GM19372 (cell line): Measurements from ENCODE around the gene TMEM179.
"Not testable (repeated sequence)": the region's sequence is repeated elsewhere in the genome, so short reads cannot be mapped to it uniquely, and the experiment has no call there.

ENCODE experiments used
- ATAC-seq: cut with Tn5 transposase; IDR thresholded peaks from one replicate; pipeline ENCODE4 v1.9.1; 2021; ENCODE audit warnings: mild to moderate bottlenecking, low read depth, moderate library complexity; ENCODE audit not compliant: unreplicated experiment

Gene TMEM179

DNA sequence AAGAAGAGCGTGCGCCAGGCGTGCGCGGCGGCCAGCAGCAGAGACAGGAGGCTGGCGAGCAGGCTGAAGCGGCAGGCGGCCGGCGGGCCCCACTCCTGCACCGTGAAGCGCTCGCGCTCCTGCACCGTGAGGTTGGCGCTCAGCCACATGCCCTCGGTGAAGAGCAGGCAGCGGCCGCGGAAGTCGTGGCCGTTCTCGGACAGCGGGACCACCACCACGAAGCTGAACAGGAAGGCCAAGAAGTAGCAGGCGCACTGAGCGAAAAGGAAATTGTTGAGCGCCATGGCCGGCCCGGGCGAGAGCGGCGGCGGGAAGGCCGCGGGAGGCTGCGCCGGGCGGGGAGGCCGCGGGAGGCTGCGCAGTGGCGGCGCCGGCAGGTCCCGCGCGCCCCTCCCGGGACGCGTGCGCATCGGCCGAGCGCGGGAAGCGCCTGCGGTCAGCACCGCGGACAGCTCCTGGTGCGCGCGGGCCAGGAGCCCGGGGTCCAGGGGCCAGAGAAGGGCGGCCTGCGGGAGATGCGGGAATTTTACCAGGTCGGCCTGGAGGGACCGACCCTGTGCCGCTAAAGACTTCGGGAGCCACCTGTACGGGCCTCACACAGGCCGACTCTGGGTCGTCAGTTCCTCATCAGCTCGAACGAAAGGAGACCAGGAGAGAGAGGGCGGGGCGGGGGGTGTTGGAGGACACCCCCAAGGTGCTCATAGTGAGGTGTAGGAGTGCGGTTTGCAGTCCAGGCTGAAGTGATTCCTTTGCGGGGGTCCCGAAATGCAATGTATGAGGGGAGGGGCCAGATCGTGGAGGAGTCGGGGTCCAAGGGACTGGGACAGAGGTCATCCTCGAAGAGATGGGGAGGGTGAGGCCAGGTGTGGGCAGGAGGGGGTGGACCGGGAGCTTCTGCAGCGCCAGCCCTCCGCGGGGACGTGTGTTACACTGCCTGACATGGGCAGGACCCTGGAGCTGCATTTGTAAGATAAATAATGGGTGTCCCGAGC, at the start of gene TMEM179:
TMEM179 (minus strand) TSS at position 315 of the 992 bp plus-strand sequence; CDS start at position 284, 31 bp downstream.
- ATAC-seq = no peak

DNA sequence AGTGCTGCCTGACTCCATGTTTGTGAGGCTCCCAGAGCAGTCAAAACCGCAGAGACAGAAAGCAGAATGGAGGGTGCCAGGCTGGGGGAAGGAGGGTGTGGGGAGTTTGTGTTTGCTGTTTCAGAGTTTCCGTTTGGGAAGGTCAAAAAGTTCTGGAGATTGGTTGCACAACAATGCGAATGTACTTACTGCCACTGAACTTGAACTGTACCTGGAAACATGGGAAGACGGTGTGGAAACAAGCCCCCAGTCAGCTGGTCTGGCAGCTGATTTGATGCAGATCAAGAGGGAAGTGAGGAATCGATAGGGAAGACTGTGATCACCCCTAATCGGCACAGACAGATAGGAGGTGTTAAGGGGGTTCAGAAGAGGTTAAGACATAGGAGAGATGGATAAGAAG, 49.5 kb upstream of the TMEM179 start:
- no peak for ATAC-seq

DNA sequence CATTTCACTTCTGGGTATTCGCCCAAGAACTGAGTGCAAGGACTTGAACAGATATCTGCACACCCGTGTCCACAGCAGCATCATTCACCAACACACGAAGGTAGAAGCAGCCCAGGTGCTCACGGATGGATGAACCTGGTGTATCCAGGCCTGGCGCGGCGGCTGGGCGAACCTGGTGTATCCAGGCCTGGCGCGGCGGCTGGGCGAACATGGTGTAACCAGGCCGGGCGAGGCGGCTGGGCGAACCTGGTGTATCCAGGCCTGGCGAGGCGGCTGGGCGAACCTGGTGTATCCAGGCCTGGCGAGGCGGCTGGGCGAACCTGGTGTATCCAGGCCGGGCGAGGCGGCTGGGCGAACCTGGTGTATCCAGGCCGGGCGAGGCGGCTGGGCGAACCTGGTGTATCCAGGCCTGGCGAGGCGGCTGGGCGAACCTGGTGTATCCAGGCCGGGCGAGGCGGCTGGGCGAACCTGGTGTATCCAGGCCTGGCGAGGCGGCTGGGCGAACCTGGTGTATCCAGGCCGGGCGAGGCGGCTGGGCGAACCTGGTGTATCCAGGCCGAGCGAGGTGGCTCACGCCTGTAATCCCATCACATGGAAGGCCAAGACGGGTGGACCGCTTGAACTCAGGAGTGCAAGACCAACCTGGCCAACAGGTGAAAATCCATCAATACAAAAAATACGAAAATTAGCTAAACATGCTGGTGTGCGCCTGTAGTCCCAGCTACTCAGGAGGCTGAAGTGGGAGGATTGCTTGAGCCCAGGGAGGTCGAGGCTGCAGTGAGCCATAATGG, 48.8 kb upstream of the TMEM179 start:
- not testable (repeated sequence) for ATAC-seq

DNA sequence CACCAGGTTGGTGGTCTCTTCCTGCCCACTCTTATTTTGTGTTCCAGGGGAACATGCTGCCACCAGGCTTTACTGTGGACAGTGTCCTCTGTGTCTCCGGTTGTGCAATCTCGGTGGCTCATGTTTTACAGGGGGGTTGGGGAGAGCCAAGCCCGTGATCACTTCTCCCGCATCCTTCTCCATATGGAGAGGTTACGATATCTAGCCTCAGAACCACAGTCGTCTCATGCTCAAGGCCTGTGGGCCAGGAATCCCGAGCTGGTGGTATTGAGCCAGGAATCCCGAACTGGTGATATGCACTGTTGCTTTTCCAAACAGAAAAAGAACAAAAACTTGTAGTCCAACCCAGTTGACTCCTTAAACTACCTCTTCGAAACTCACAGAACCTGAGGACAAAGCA, 47.8 kb upstream of the TMEM179 start:
- ATAC-seq = no peak

DNA sequence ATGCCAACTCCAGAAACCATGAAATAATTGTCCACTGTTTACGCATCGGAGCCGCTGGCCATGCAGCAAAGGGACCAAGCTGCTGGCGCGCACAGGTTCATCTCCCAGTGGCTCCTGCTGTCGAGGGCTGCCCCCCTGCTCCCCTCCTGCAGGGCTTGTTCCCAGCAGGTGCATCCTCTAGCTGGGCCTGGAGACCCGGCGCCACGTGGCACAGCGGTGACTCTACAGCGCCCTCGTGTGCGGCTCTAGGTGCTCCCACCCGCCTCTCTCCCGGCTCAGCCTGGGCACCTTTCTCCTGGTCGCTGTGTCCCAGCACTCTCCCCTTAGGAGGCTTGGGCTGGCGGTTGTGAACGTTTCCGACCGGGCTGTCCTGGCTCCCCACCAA, 47.3 kb upstream of the TMEM179 start:
- no peak for ATAC-seq

DNA sequence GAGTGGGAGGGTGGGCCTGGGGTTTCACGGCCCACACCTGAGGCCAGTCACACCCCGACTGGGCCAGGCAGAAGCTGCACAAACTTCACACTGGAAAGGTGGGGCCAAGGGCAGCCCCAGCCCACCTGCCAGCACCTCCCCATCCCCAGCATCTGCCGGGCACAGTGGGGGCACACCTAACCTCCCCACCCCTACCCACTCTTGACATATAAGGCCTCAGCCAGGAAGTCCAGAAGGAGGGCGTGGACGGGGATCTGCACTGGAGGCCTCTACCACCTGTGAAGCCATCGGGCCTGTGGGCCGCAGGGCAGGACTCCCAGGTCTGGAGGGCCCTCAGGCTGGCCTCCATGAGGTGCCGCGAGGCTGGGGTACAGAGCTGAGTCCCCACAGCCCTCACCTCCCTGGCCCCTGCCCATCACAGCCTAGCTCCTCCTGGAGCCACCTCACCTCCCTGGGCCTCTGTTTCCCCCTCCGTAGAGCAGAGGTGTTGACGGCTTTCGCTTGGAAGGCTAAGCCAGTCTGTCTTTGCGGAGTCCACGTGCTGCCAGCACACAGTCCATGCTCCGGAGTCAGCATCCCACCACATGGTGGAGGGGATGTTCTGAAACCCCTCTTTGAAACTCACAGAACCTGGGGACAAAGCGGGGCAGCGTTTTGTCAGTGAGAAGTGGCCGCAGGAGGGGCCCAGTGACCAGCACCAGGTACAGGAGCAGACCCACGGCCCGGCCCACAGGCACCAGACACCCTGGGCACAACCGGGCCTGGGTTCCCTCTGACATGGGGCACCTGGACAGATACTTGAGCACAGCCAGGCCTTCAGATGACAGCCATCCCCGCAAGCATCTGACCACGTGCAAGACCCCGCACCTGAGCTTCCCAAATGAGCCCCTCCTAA, 46.7 kb upstream of the TMEM179 start:
- no peak for ATAC-seq

DNA sequence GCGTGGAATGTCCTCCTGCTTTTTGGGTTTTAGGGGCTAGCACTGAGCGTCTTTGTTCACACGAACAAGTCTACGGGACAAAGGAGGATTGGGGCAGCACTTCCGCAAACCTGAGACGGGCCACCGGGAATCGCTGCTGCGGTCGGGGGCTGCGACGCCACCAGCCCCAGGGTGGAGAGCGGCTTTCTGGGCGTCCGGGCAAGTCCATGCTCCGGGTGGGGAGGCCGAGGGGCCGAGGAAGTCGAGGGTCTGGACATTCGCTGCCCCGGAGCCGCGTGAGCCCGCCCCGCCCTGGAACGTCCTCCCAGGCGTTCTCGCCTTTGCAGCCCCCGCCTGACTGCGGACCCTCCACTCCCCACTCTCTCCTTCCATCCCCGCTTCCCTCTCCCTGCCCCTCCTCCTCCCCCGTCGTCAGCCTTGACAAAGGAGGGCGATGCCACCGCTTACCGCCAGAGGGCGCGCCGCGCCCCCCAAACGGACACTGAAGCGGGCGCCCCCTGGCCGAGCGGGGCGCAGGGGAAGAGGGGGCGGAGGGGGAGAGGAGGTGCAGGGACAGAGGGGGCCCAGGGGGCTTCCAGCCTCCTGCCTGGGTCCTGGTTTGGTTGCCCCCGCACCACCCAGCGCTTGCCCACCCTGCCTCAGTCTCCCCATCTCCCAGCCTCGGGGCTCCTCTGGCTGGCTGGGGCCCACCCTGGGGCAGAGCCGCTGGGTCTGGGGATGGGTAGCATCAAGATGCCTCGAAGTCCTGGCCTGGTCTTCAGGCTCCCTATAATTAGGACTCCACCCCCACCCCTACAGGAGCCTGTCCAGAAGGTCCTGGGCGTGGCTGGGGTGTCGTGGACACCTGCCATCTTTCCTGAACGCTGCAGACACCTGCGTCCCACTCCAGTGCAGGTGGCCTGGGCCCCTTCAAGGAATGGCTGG, 45.7 kb upstream of the TMEM179 start:
- ATAC-seq = no peak

GRCh38 chr14:104647467-104648043, 43.0 kb upstream of the TMEM179 start:
- no peak for ATAC-seq

- no peak for ATAC-seq
These were observed 40.2 kb upstream of the TMEM179 start for GRCh38 chr14:104644656-104645378.

DNA sequence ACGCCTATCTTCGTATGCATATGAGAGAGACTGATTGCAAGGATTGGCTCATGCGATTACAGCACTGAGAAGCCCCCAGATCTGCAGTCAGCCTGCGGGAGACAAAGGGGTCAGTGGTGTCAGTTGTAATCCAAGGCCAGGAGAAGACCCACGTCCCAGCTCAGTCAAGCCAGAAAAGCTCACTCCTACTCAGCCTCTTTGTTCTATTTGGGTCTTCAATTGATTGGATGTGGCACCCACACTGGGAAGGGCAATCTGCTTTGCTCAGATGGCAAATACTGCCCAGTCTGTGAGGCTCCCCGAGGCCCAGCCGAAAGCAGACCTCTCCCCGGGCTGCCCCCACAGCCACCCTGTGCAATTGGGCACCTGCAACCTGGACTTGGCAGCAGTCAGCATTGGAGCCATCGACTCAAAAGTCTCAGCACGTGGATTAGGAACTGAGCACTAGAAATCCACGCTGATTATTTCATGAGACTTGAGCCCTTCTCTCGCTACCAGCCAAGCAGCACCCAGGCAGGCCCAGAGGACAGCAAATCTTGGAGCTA, 39.6 kb upstream of the TMEM179 start:
- ATAC-seq = no peak

GRCh38 chr14:104643306-104643705, 38.7 kb upstream of the TMEM179 start:
- no peak for ATAC-seq

DNA sequence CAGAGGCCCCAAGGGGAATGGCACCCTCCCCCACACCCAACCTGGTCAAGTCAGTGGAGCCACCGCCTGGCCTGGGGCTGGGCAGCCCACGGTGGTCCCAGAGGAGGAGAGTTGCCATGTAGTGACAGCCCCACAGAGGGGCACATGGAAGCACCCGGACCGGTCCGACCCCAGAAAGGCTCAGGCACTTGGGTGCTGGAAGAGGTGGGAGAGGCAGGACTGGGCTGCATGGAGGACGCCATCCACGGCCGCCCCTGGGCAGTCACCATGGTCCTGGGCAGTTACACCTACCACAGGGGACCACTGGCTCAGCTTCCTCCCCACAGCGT, 37.9 kb upstream of the TMEM179 start:
- no peak for ATAC-seq

DNA sequence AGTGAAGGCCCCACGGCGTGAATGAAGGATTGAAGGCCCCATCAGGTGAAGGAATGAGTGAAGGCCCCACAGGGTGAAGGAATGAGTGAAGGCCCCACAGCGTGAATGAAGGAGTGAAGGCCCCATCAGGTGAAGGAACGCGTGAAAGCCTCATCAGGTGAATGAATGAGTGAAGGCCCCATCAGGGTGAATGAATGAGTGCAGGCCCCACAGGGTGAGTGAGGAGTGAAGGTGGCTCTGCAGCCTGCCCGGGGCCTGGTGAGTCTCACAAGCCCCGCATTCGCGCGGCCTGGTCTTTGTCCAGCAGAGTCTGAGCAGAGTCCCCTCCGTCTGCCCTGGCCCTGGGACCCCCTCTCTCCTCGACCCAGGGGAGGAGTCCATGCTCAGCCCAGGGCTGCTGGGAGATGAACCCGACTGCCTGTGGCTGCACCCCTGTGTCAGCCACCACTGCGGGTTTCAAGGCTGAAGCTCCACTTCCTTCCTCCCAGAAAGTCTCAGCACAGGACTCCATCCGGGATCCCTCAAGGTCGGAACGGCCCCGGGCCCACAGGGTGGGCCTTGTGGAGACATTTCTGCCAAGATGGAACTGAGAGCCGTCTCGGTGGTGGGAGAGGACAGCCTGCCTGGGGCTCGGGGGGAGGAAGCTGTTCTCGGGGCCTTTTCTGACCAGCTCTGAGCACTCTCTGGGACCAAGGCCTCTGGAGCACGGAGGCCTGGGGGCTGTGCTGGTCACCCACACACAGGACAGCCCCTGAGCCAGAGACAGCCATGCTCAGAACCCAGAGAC, 37.4 kb upstream of the TMEM179 start:
- ATAC-seq = no peak

GRCh38 chr14:104640681-104641080, 36.1 kb upstream of the TMEM179 start:
- ATAC-seq = no peak

GRCh38 chr14:104639885-104640548, 35.4 kb upstream of the TMEM179 start:
- no peak for ATAC-seq

DNA sequence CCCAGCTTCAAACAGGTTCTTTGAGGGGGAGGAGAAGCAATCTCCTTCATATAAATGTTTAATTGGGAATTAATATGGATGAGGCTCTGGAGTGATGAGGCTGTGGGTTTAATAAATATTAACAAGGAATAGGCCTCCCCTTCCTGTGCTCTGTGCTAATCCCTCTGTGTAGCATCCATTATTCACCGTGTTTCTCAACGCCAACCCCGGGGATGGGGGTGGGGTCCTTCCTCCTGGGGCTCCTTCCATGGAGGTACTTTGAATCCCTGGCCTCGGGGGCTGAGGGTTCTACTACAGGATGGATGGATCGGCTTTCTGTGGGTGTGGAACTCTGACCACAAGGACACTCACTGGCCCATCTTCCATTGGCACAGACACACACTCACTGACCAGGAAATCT, 34.9 kb upstream of the TMEM179 start:
- no peak for ATAC-seq

GRCh38 chr14:104638927-104639450, 34.4 kb upstream of the TMEM179 start:
- no peak for ATAC-seq
